ACHN (cell line): ENCODE measurements around the gene IPO4.
A peak's percentile ranks its signal among the peaks of the same experiment; 100 is the strongest.
"Not testable (repeated sequence)": the region's sequence is repeated elsewhere in the genome, so short reads cannot be mapped to it uniquely, and the experiment has no call there.

ENCODE experiments used
- DNase-seq: peaks from one replicate; pipeline ENCODE4 v3.0.0-alpha.2; 2015
- in situ Hi-C: cut with HindIII; loops from 2 replicates; pipeline ENCODE4 v1.10.0; 2017; ENCODE audit warnings: low sequenced_read_pairs, low pct_ligation_motif_present, low pct_unique_long_range_greater_than_20kb

Gene IPO4

GRCh38 chr14:24188251-24189058 lies at the start of gene IPO4:
Gene IPO4 (minus strand): TSS chr14:24188816. CDS start chr14:24188787, 29 bp downstream.
- peak; percentile 97 for DNase-seq
- in situ Hi-C loops: no loop called here

GRCh38 chr14:24238123-24238522 lies 49.5 kb upstream of the IPO4 start:
- in situ Hi-C loops: no loop called here

GRCh38 chr14:24237463-24237955 lies 48.9 kb upstream of the IPO4 start:
- in situ Hi-C loops: no loop called here
- DNase-seq: no peak

More at GRCh38 chr14:24238123-24238522, 49.5 kb upstream of the IPO4 start:
- DNase-seq: no peak

GRCh38 chr14:24236689-24237462 lies 48.3 kb upstream of the IPO4 start:
- in situ Hi-C loops: no loop called here
- no peak for DNase-seq

GRCh38 chr14:24235804-24236688 lies 47.4 kb upstream of the IPO4 start:
- in situ Hi-C loops: no loop called here
- DNase-seq: no peak

- no peak for DNase-seq
- in situ Hi-C loops: no loop called here
These were observed 45.7 kb upstream of the IPO4 start for GRCh38 chr14:24234095-24235005.

- no peak for DNase-seq
These were observed 44.9 kb upstream of the IPO4 start for GRCh38 chr14:24233538-24233866.

GRCh38 chr14:24232645-24233537 lies 44.3 kb upstream of the IPO4 start, which contains the start of gene GMPR2:
Gene GMPR2 (plus strand): TSS chr14:24232929. CDS start chr14:24233254, 325 bp downstream.
- in situ Hi-C loops: no loop called here

More at GRCh38 chr14:24233538-24233866, 44.9 kb upstream of the IPO4 start:
- in situ Hi-C loops: no loop called here

GRCh38 chr14:24232121-24232644 lies 43.6 kb upstream of the IPO4 start, which contains the start of gene NEDD8:
Gene NEDD8 (minus strand): TSS chr14:24232367. CDS start chr14:24232267, 100 bp downstream.
- peak; percentile 85 for DNase-seq
- in situ Hi-C loops: no loop called here

More at GRCh38 chr14:24232645-24233537, 44.3 kb upstream of the IPO4 start, which contains the start of gene GMPR2:
- no peak for DNase-seq

GRCh38 chr14:24231263-24232120 lies 42.9 kb upstream of the IPO4 start:
- DNase-seq: no peak
- in situ Hi-C loops: no loop called here

- in situ Hi-C loops: no loop called here
- no peak for DNase-seq
These were observed 40.3 kb upstream of the IPO4 start for GRCh38 chr14:24228902-24229301.

GRCh38 chr14:24226473-24226872 lies 37.9 kb upstream of the IPO4 start:
- in situ Hi-C loops: no loop called here
- no peak for DNase-seq

GRCh38 chr14:24224618-24225071 lies 36.0 kb upstream of the IPO4 start:
- in situ Hi-C loops: no loop called here
- no peak for DNase-seq

GRCh38 chr14:24222987-24223386 lies 34.4 kb upstream of the IPO4 start:
- DNase-seq, in situ Hi-C loops: not testable (repeated sequence)

- in situ Hi-C loops: no loop called here
These were observed 30.9 kb upstream of the IPO4 start for GRCh38 chr14:24219521-24219920.

More at GRCh38 chr14:24219521-24219920, 30.9 kb upstream of the IPO4 start:
- DNase-seq: no peak
